GM23338 (cell line): ENCODE measurements around the gene LIN7C. TPM values are rescaled to one million over a fixed set of nuclear protein-coding genes. Genes with fewer than 3 reads are reported as not detected.

Experiments used
- ATAC-seq: fragments of 200-7000 bp; cut with Tn5 transposase; 3 replicates; pipeline ENCODE4 v1.9.1; 2020
- DNase-seq: peaks from one replicate; pipeline ENCODE4 v3.0.0-alpha.2; 2015; ENCODE audit warnings: low spot score
- H2AFZ ChIP-seq: fragments of 200-600 bp; sonication (generic); 2 replicates; pipeline ENCODE4 v1.8.0; 2016; ENCODE audit warnings: antibody characterized with exemption, mild to moderate bottlenecking, moderate library complexity
- H3F3A ChIP-seq: fragments of 200-600 bp; sonication (generic); replicated peaks from 2 replicates; pipeline ENCODE4 v1.8.0; 2017; ENCODE audit warnings: antibody characterized with exemption, mixed run types, low read depth
- H3K27ac ChIP-seq: fragments of 200-600 bp; sonication (generic); 2 replicates; pipeline ENCODE4 v1.6.1; 2016; ENCODE audit warnings: low read depth
- H3K27me3 ChIP-seq: fragments of 200-600 bp; sonication (generic); 2 replicates; pipeline ENCODE4 v1.8.0; 2016; ENCODE audit warnings: mild to moderate bottlenecking, mixed run types, moderate library complexity; ENCODE audit not compliant: insufficient read depth
- H3K36me3 ChIP-seq: fragments of 200-600 bp; sonication (generic); 2 replicates; pipeline ENCODE4 v1.8.0; 2016; ENCODE audit warnings: mild to moderate bottlenecking; ENCODE audit not compliant: insufficient read depth
- H3K4me1 ChIP-seq: fragments of 200-600 bp; sonication (generic); 2 replicates; pipeline ENCODE4 v1.8.0; 2016; ENCODE audit warnings: mild to moderate bottlenecking, moderate library complexity; ENCODE audit not compliant: insufficient read depth
- H3K4me2 ChIP-seq: fragments of 200-600 bp; sonication (generic); 2 replicates; pipeline ENCODE4 v1.7.1; 2017; ENCODE audit warnings: mixed run types
- H3K4me3 ChIP-seq: fragments of 200-600 bp; sonication (generic); 2 replicates; pipeline ENCODE4 v1.6.1; 2016; ENCODE audit warnings: mixed run types
- H3K79me2 ChIP-seq: fragments of 200-600 bp; sonication (generic); replicated peaks from 2 replicates; pipeline ENCODE4 v1.8.0; 2017; ENCODE audit warnings: mild to moderate bottlenecking; ENCODE audit not compliant: insufficient read depth
- H3K9me2 ChIP-seq: fragments of 200-600 bp; sonication (generic); 2 replicates; pipeline ENCODE4 v1.8.0; 2017; ENCODE audit not compliant: insufficient read depth
- H4K20me1 ChIP-seq: fragments of 200-600 bp; sonication (generic); replicated peaks from 2 replicates; pipeline ENCODE4 v1.8.0; 2017; ENCODE audit warnings: mild to moderate bottlenecking; ENCODE audit not compliant: insufficient read depth
- H3K27ac Mint-ChIP-seq: 2 replicates; pipeline ENCODE4 v1.8.0; 2020; ENCODE audit warnings: inconsistent platforms, mild to moderate bottlenecking, moderate library complexity, mixed read lengths
- H3K27me3 Mint-ChIP-seq: 3 replicates; pipeline ENCODE4 v1.8.0; 2022; ENCODE audit warnings: low read depth, mild to moderate bottlenecking, moderate library complexity, mixed read lengths, inconsistent platforms; ENCODE audit not compliant: insufficient read depth, poor library complexity
- H3K36me3 Mint-ChIP-seq: 3 replicates; pipeline ENCODE4 v1.8.0; 2021; ENCODE audit warnings: low read depth, mild to moderate bottlenecking, inconsistent platforms, moderate library complexity, mixed read lengths
- H3K4me1 Mint-ChIP-seq: 3 replicates; pipeline ENCODE4 v1.8.0; 2020; ENCODE audit warnings: mild to moderate bottlenecking, inconsistent platforms, mixed read lengths
- H3K4me3 Mint-ChIP-seq: 3 replicates; pipeline ENCODE4 v1.8.0; 2021; ENCODE audit warnings: moderate library complexity, mild to moderate bottlenecking, inconsistent platforms, mixed read lengths
- H3K9me3 Mint-ChIP-seq: 3 replicates; pipeline ENCODE4 v1.8.0; 2020; ENCODE audit warnings: moderate library complexity, mild to moderate bottlenecking, inconsistent platforms, mixed read lengths
- ETS1 ChIP-seq: IDR thresholded peaks from 2 replicates; pipeline ENCODE4 v1.6.1; 2016; ENCODE audit warnings: antibody characterized with exemption
- EZH2 ChIP-seq: fragments of 200-600 bp; sonication (generic); IDR thresholded peaks from one replicate; pipeline ENCODE4 v1.8.0; 2017; ENCODE audit warnings: antibody characterized with exemption, mild to moderate bottlenecking, low read depth; ENCODE audit not compliant: unreplicated experiment
- EZH2phosphoT487 ChIP-seq: fragments of 200-600 bp; sonication (generic); IDR thresholded peaks from one replicate; pipeline ENCODE4 v1.8.1; 2018; ENCODE audit warnings: antibody characterized with exemption; ENCODE audit not compliant: unreplicated experiment
- JUNB ChIP-seq: IDR thresholded peaks from one replicate; pipeline ENCODE4 v1.6.1; 2016; ENCODE audit warnings: antibody characterized with exemption; ENCODE audit not compliant: unreplicated experiment
- NANOG ChIP-seq: IDR thresholded peaks from 2 replicates; pipeline ENCODE4 v1.6.1; 2016; ENCODE audit warnings: antibody characterized with exemption, borderline replicate concordance
- POLR2AphosphoS5 ChIP-seq: IDR thresholded peaks from 2 replicates; pipeline ENCODE4 v1.6.1; 2016; ENCODE audit warnings: antibody characterized with exemption, low read depth
- REST ChIP-seq: IDR thresholded peaks from one replicate; pipeline ENCODE4 v1.6.1; 2018; ENCODE audit warnings: antibody characterized with exemption; ENCODE audit not compliant: unreplicated experiment
- STAT1 ChIP-seq: IDR thresholded peaks from one replicate; pipeline ENCODE4 v1.6.1; 2016; ENCODE audit warnings: antibody characterized with exemption; ENCODE audit not compliant: unreplicated experiment
- ZNF114 ChIP-seq: fragments of 250-450 bp; sonication (Bioruptor Pico); IDR thresholded peaks from 2 replicates; pipeline ENCODE4 v1.5.0; 2020; ENCODE audit warnings: mild to moderate bottlenecking, moderate library complexity
- polyA plus RNA-seq: library from polyadenylated mRNA; unstranded; fragments of >200 nt; fragmentation: Nextera tagmentation; extraction: Ambion mirVana; gene quantifications from 2 replicates; pipeline ENCODE4 v1.2.1, GENCODE V29; 2016
- total RNA-seq: library from RNA; depleted of rRNA; stranded (reverse); fragments of >200 nt; shearing (Covaris generic); gene quantifications from 2 replicates; pipeline ENCODE4 v1.2.3, GENCODE V29; 2014
- TF ChIP-seq, protein P1 (sequence below), 2 experiments: fragments of 200-600 bp in 1 of 2; sonication (generic) in 1 of 2; conservative IDR thresholded peaks; 2 replicates each; pipeline versions ENCODE4 v1.5.1 to v1.6.1; 2016 to 2017; ENCODE audit warnings: antibody characterized with exemption in 2 of 2, low read depth in 2 of 2, mild to moderate bottlenecking in 2 of 2, moderate library complexity in 1 of 2
- TF ChIP-seq, protein P2 (sequence below): fragments of 250-450 bp; sonication (Bioruptor Pico); IDR thresholded peaks from 2 replicates; pipeline ENCODE4 v1.5.0; 2020; ENCODE audit warnings: mild to moderate bottlenecking, moderate library complexity

LIN7C gene
- total and polyA plus RNA-seq, 2 experiments from 2014 or later, result 22.5 to 61.0 TPM

GRCh38 chr11:27456795-27457329 lies 49.7 kb downstream of the LIN7C start:
- H3K4me2 ChIP-seq, result no peak overlapping the region

More at GRCh38 chr11:27456795-27457329, 49.7 kb downstream of the LIN7C start:
- Histone ChIP-seq H4K20me1 (peaks cover 13% of the 10 kb centered on the region), H3F3A (no peaks in the 10 kb centered on the region), H3K4me3 (no peak overlapping the region), H3K4me1 (peaks cover 61% of the 10 kb centered on the region), H3K9me2 (no peaks in the 10 kb centered on the region), H3K27me3 (no peaks in the 10 kb centered on the region), H2AFZ (no peak overlapping the region), H3K27ac (no peak overlapping the region), H3K36me3 (no peaks in the 10 kb centered on the region), H3K79me2 (peaks cover 100% of the 10 kb centered on the region)
- no peak overlapping the region for H3K27ac Mint-ChIP-seq
- H3K4me3 Mint-ChIP-seq, result no peak overlapping the region
- peaks cover 26% of the 10 kb centered on the region for H3K36me3 Mint-ChIP-seq
- peaks cover 51% of the 10 kb centered on the region for H3K4me1 Mint-ChIP-seq
- peaks cover 2% of the 10 kb centered on the region for H3K27me3 Mint-ChIP-seq
- no peak for DNase-seq
- no peak for TF ChIP-seq REST
- TF ChIP-seq JUNB, result no peak
- no peak for TF ChIP-seq EZH2
- no peak for TF ChIP-seq STAT1
- TF ChIP-seq POLR2AphosphoS5, result no peak
- TF ChIP-seq ZNF114 (CRISPR knock-in tag), result no peak
- TF ChIP-seq, protein P1, sequence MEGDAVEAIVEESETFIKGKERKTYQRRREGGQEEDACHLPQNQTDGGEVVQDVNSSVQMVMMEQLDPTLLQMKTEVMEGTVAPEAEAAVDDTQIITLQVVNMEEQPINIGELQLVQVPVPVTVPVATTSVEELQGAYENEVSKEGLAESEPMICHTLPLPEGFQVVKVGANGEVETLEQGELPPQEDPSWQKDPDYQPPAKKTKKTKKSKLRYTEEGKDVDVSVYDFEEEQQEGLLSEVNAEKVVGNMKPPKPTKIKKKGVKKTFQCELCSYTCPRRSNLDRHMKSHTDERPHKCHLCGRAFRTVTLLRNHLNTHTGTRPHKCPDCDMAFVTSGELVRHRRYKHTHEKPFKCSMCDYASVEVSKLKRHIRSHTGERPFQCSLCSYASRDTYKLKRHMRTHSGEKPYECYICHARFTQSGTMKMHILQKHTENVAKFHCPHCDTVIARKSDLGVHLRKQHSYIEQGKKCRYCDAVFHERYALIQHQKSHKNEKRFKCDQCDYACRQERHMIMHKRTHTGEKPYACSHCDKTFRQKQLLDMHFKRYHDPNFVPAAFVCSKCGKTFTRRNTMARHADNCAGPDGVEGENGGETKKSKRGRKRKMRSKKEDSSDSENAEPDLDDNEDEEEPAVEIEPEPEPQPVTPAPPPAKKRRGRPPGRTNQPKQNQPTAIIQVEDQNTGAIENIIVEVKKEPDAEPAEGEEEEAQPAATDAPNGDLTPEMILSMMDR (conservative IDR thresholded peaks at IDR 0.05; ENCODE audit: low read depth in 2 of 2), result no peak
- no peak for TF ChIP-seq NANOG
- TF ChIP-seq, protein P2, sequence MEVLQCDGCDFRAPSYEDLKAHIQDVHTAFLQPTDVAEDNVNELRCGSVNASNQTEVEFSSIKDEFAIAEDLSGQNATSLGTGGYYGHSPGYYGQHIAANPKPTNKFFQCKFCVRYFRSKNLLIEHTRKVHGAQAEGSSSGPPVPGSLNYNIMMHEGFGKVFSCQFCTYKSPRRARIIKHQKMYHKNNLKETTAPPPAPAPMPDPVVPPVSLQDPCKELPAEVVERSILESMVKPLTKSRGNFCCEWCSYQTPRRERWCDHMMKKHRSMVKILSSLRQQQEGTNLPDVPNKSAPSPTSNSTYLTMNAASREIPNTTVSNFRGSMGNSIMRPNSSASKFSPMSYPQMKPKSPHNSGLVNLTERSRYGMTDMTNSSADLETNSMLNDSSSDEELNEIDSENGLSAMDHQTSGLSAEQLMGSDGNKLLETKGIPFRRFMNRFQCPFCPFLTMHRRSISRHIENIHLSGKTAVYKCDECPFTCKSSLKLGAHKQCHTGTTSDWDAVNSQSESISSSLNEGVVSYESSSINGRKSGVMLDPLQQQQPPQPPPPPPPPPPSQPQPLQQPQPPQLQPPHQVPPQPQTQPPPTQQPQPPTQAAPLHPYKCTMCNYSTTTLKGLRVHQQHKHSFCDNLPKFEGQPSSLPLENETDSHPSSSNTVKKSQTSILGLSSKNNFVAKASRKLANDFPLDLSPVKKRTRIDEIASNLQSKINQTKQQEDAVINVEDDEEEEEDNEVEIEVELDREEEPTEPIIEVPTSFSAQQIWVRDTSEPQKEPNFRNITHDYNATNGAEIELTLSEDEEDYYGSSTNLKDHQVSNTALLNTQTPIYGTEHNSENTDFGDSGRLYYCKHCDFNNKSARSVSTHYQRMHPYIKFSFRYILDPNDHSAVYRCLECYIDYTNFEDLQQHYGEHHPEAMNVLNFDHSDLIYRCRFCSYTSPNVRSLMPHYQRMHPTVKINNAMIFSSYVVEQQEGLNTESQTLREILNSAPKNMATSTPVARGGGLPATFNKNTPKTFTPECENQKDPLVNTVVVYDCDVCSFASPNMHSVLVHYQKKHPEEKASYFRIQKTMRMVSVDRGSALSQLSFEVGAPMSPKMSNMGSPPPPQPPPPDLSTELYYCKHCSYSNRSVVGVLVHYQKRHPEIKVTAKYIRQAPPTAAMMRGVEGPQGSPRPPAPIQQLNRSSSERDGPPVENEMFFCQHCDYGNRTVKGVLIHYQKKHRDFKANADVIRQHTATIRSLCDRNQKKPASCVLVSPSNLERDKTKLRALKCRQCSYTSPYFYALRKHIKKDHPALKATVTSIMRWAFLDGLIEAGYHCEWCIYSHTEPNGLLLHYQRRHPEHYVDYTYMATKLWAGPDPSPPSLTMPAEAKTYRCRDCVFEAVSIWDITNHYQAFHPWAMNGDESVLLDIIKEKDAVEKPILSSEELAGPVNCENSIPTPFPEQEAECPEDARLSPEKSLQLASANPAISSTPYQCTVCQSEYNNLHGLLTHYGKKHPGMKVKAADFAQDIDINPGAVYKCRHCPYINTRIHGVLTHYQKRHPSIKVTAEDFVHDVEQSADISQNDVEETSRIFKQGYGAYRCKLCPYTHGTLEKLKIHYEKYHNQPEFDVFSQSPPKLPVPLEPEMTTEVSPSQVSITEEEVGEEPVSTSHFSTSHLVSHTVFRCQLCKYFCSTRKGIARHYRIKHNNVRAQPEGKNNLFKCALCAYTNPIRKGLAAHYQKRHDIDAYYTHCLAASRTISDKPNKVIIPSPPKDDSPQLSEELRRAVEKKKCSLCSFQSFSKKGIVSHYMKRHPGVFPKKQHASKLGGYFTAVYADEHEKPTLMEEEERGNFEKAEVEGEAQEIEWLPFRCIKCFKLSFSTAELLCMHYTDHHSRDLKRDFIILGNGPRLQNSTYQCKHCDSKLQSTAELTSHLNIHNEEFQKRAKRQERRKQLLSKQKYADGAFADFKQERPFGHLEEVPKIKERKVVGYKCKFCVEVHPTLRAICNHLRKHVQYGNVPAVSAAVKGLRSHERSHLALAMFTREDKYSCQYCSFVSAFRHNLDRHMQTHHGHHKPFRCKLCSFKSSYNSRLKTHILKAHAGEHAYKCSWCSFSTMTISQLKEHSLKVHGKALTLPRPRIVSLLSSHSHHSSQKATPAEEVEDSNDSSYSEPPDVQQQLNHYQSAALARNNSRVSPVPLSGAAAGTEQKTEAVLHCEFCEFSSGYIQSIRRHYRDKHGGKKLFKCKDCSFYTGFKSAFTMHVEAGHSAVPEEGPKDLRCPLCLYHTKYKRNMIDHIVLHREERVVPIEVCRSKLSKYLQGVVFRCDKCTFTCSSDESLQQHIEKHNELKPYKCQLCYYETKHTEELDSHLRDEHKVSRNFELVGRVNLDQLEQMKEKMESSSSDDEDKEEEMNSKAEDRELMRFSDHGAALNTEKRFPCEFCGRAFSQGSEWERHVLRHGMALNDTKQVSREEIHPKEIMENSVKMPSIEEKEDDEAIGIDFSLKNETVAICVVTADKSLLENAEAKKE (CRISPR knock-in tag), result no peak
- TF ChIP-seq ETS1, result no peak
- no peak for TF ChIP-seq EZH2phosphoT487
- no peak for ATAC-seq
- H3K9me3 Mint-ChIP-seq, result peaks cover 21% of the 10 kb centered on the region; the same call in 2 of the 3 replicates
